GM21381 (cell line): ENCODE results near the gene IQSEC1.

Experiments used
- ATAC-seq: cut with Tn5 transposase; IDR thresholded peaks from one replicate; pipeline ENCODE4 v1.9.1; 2021; ENCODE audit warnings: mild to moderate bottlenecking, moderate library complexity; ENCODE audit not compliant: unreplicated experiment

IQSEC1 gene

GRCh38 chr3:13052191-13052820 is 20.9 kb downstream of the IQSEC1 start:
- no peak for ATAC-seq

GRCh38 chr3:13051581-13051980 is 21.6 kb downstream of the IQSEC1 start:
- ATAC-seq: no peak

- no peak for ATAC-seq
Observed at GRCh38 chr3:13051066-13051465, 22.2 kb downstream of the IQSEC1 start.

- no peak for ATAC-seq
Observed at GRCh38 chr3:13050446-13050845, 22.8 kb downstream of the IQSEC1 start.

- ATAC-seq: no peak
Observed at GRCh38 chr3:13049400-13049799, 23.8 kb downstream of the IQSEC1 start.

GRCh38 chr3:13047296-13048165 is 25.7 kb downstream of the IQSEC1 start:
- ATAC-seq: no peak

- no peak for ATAC-seq
Observed at GRCh38 chr3:13046569-13047274, 26.5 kb downstream of the IQSEC1 start.

GRCh38 chr3:13045904-13046568 is 27.2 kb downstream of the IQSEC1 start:
- peak; percentile 76 for ATAC-seq

- ATAC-seq: peak; percentile 4
Observed at GRCh38 chr3:13045241-13045903, 27.9 kb downstream of the IQSEC1 start.

GRCh38 chr3:13044496-13045240 is 28.6 kb downstream of the IQSEC1 start:
- no peak for ATAC-seq

- no peak for ATAC-seq
Observed at GRCh38 chr3:13043656-13044055, 29.6 kb downstream of the IQSEC1 start.

GRCh38 chr3:13042715-13043271 is 30.4 kb downstream of the IQSEC1 start:
- no peak for ATAC-seq

- no peak for ATAC-seq
Observed at GRCh38 chr3:13042127-13042701, 31.0 kb downstream of the IQSEC1 start.

GRCh38 chr3:13041113-13041776 is 32.0 kb downstream of the IQSEC1 start:
- ATAC-seq: no peak

- ATAC-seq: peak; percentile 91
Observed at GRCh38 chr3:13040361-13041074, 32.7 kb downstream of the IQSEC1 start.

- no peak for ATAC-seq
Observed at GRCh38 chr3:13039213-13039896, 33.9 kb downstream of the IQSEC1 start.

GRCh38 chr3:13037458-13038117 is 35.6 kb downstream of the IQSEC1 start:
- no peak for ATAC-seq
